Activated T-cell treated with anti-CD3 and anti-CD28 coated beads for 1 hour (primary cell): ENCODE results near the gene ZSWIM1.
A peak's percentile ranks its signal among the peaks of the same experiment; 100 is the strongest.
"Not testable (repeated sequence)": the region's sequence is repeated elsewhere in the genome, so short reads cannot be mapped to it uniquely, and the experiment has no call there.

ENCODE experiments used
- DNase-seq: peaks from one replicate; pipeline ENCODE4 v3.0.0-alpha.2; 2020; ENCODE audit warnings: low read depth

The ZSWIM1 gene

DNA sequence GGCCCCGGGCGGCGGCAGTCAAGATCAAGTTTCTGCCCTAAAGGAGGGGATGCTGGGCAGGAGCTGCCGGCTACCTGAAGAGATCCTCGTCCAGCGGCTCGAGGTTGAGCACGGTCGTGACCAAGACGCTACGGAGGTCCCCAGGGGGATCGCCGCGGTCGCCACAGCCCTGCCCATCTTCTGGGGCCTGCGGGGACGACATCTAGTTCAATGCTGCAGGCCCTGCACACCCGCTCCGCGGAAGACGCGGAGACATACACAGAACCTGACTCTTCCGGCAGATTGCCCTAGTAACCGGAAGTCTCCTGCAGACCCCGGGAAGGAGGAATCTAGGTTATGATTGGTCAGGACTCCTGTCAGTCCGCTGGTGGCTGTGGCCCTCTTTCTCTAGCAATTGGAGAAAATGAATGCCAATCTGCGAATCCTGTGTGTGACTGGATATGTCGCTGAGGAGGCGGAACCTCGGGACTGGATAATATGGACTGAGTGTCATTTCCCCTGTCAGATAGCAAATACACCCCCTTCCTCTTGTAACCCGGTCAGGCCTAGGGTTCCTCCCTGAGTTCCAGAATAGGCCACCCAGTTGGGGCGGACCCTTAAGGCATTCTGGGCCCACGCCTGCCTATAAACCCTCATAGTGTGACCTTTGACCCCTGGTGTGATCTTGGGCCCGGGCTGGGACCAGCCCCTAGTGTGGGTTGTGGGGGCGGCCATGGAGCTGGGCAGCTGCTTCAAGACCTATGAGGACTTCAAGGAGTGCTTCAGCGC lies 23.7 kb upstream of the ZSWIM1 start, which contains the start of the genes ACOT8 and ZSWIM3:
TSS of gene ACOT8 (minus strand) at position 279 of the 768 bp plus-strand sequence. CDS start at position 202, 77 bp downstream.
TSS of gene ZSWIM3 (plus strand) at position 501 of the 768 bp plus-strand sequence. CDS start at position 713, 212 bp downstream.
- DNase-seq, result peak; percentile 81

- DNase-seq, result no peak
Measured at GRCh38 chr20:45857882-45858216, 23.2 kb upstream of the ZSWIM1 start.

DNA sequence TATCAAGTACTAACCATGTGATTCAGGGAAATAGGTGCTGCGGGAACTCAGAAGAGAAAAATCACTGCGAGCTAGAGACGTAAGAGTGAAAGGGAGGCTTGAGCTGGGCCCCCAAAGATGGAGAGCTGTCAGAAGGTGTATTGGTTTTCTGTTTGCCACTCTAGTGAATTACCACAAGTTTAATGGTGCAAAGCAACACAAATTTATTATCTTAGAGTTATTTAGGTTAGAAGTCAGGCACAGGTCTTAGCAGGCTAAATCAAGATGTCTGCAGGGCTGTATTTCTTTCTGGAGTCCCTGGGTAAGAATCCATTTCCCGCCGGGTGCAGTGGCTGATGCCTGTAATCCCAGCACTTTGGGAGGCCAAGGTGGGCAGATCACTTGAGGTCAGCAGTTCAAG lies 21.1 kb upstream of the ZSWIM1 start:
- DNase-seq, result no peak

DNA sequence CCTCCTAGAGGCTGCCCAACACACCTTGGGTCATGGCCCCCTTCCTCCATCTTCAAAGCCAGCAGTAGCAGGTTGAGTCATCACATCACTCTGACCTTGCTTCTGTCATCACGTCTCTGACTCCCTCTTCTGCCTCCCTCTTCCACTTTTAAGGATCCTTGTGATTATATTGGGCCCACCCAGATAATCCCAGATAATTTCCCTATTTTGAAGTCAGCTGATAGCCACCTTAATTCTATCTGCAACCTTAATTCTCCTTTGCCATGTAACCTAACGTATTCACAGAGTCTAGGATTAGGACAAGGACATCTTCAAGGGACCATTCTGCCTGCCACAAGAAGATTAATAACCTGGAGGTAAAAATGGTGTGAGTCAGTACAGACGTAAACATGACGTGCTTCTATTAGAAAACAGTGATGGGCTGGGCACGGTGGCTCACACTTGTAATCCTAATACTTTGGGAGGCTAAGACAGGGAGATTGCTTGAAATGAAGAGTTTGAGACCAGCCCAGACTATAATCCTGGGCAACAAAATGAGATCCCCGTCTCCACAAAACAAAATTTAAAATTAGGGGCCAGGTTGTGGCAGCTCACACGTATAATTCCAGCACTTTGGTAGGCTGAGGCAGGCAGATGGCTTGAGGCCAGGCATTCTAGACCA lies 20.3 kb upstream of the ZSWIM1 start:
- DNase-seq, result no peak

- DNase-seq, result no peak
Measured at GRCh38 chr20:45861221-45862075, 19.6 kb upstream of the ZSWIM1 start.

- DNase-seq, result no peak
Measured at GRCh38 chr20:45863543-45864470, 17.2 kb upstream of the ZSWIM1 start.

GRCh38 chr20:45866454-45866853 lies 14.6 kb upstream of the ZSWIM1 start:
- DNase-seq, result no peak

GRCh38 chr20:45867136-45867818 lies 13.8 kb upstream of the ZSWIM1 start:
- no peak for DNase-seq

DNA sequence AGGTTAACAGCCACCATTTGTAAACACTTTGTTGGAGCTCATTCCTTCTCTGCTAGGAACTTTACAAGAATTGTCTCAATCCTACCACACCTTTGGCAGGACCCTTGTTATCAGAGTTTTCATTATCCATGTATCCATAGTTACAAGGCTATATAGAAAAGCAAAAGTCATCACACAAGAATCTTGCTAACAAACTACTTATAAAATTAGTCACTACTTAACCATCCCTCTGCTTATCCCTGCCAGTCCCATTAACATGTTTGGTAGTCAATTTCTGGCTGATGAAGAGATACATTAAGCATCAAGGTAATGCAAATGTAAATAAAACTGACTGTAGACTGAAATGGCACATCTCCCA lies 13.2 kb upstream of the ZSWIM1 start:
- no peak for DNase-seq

DNA sequence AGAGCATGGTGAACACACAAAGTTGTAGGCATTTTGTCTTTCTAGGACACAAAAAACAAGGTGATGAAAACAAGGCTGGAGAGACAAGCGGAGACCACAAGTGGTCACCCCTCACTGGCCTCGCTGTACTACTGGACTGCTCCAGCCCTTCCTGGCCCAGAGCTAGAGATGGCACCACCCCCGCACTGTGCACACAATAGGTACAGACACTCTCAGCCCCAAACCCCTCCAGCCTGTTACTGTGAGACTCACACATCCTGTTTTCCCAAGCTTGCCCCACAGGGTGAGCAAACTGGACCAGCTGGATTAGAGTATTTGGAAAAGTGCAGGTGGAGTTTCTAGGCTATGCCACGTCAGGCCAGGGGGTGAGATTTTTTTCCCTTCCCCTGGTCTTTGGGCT lies 8.4 kb upstream of the ZSWIM1 start:
- no peak for DNase-seq

GRCh38 chr20:45873409-45874103 lies 7.5 kb upstream of the ZSWIM1 start:
- no peak for DNase-seq

GRCh38 chr20:45874104-45874481 lies 6.9 kb upstream of the ZSWIM1 start:
- not testable (repeated sequence) for DNase-seq

DNA sequence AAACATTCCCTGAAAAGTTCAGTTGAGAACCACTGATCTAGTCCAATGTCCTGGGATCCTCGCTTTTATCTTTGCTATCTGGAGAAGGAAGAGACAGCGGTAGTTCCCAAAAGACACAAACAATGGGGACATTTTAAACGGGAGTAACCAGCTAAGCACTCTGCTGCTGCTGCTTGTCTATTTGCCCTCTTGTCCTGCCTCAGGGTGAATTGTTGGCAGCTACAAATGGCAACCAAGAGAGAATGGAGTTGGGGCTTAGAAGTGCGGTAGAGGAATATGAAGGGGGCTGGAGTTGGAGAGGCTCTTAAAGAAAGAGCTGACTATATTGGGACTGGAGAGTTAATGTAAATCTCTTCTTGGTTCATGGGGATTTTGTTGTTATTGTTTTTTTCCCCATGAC lies 6.5 kb upstream of the ZSWIM1 start:
- DNase-seq, result no peak

DNA sequence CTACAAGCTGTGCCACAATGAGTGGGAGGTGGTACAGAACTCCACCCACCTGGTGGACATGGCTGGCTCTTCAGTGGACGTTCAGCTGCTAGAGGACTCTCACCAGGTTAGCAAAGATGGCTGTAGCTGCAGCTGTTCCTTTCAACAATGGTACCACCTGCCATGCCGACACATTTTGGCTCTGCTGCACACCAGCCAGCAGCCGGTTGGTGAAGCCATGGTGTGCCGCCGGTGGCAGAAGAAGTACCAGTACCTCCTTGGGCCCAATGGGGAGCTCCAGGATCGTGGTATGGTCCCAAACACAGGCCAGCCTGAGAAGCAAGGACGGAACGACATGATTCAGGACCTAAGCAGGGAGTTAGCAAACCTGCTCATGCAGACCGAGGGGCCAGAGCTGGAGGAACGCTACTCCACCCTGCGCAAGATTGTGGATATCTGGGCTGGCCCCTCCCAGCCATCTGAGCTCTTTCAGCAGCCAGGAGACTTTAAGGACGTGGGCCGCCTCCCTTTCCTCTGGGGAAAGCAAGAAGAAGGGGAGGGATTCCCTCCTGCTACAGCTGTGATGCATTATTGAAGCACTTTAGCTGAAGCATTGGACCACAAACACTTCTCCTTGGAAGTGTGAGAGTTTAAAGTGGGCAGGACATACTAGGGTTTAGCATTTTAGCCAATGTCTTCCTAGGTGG lies 2.8 kb upstream of the ZSWIM1 start:
- DNase-seq, result no peak

DNA sequence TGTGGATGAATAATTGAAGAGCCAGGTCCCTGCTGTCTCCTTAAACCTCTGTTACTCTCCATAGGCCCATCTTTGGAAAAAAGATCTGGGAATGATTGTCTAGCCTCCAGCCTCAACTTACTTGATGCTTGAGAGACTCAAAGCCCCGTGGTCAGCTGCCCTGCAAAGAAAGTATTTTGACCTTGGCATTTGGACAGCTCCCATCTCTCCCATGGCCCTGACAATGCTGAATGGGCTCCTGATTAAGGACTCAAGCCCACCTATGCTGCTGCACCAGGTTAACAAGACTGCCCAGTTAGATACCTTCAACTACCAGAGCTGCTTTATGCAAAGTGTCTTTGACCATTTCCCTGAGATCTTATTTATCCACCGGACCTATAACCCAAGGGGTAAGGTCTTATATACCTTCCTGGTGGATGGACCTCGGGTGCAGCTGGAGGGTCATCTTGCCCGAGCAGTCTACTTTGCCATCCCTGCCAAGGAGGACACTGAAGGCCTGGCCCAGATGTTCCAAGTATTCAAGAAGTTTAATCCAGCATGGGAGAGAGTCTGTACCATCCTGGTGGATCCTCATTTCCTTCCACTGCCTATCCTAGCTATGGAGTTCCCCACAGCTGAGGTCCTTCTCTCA lies 1.6 kb downstream of the ZSWIM1 start:
- DNase-seq, result no peak

DNA sequence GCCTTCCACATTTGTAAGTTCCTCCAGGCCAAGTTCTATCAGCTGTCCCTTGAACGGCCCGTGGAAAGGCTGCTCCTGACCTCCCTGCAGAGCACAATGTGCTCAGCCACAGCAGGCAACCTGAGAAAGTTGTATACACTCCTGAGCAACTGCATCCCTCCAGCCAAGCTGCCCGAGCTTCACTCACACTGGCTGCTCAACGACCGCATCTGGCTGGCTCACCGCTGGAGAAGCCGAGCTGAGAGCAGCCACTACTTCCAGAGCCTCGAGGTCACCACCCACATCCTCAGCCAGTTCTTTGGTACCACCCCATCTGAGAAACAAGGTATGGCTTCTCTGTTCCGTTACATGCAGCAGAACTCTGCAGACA lies 2.1 kb downstream of the ZSWIM1 start:
- no peak for DNase-seq

DNA sequence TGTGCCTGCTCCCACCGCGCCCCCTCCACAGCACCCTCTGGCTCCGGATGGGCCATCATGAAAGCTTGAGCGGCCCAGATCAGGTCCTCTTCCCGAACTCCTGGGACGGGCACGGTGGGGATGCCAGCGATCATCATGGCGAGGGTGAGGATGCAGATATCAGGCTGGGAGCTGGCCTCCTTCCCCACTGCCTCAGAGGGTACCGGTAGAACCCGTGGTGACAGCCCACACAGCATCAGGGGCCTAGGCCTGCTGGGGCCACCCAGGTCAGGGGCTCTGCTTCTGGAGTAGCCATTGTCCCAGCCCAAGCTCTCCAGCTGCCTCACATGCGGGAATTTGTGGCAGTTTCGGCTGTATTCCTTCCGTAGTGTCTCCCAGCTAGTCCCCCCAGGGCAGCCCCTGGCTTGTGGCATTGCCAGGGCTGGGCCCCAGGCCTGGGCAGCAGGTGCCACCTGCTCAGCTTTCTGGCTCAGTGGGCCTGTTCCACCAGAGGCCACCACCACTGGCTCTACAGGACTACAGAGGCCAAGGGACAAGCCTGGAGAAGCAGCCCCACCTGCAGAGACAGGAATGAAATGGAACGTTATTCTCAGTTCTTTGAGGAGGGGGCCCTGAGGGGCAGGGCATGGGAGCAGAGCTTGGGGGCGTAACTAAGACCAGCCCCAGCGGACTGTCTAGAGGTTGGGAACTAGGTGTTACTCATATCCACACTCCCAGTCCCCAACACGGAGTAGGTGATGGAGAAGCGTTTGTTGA lies 5.7 kb downstream of the ZSWIM1 start:
- DNase-seq, result no peak

GRCh38 chr20:45887346-45887715 lies 6.3 kb downstream of the ZSWIM1 start, which contains the start of gene SPATA25:
TSS of gene SPATA25 (minus strand) at chr20:45887622. CDS start at chr20:45887590, 32 bp downstream.
- DNase-seq, result no peak

DNA sequence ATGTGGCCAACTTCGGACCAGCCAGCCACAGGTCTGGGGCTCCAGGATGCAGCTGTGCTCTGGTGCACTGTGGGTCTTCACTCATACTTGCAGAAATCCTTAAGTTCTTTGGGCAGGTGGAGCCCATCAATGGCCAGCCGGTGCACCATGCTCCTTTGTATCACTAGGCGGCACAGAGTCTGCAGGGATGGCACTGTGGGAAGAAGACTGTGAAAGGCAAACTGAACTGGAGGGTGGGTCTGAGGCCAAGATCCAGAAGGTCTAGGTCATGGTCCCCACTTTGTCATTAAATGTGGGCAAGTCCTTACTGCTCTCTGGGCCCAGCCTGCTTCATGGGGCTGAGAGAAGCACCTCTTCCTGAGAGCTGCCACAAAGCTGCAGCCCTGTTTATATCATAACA lies 7.7 kb downstream of the ZSWIM1 start:
- DNase-seq, result no peak
